HG03060 (cell line): ENCODE data around the gene SYVN1.
"Not testable (repeated sequence)": the region's sequence is repeated elsewhere in the genome, so short reads cannot be mapped to it uniquely, and the experiment has no call there.

Source experiments
- ATAC-seq: cut with Tn5 transposase; IDR thresholded peaks from one replicate; pipeline ENCODE4 v1.9.1; 2021; ENCODE audit warnings: low read depth, moderate number of reproducible peaks; ENCODE audit not compliant: unreplicated experiment

The SYVN1 gene

DNA sequence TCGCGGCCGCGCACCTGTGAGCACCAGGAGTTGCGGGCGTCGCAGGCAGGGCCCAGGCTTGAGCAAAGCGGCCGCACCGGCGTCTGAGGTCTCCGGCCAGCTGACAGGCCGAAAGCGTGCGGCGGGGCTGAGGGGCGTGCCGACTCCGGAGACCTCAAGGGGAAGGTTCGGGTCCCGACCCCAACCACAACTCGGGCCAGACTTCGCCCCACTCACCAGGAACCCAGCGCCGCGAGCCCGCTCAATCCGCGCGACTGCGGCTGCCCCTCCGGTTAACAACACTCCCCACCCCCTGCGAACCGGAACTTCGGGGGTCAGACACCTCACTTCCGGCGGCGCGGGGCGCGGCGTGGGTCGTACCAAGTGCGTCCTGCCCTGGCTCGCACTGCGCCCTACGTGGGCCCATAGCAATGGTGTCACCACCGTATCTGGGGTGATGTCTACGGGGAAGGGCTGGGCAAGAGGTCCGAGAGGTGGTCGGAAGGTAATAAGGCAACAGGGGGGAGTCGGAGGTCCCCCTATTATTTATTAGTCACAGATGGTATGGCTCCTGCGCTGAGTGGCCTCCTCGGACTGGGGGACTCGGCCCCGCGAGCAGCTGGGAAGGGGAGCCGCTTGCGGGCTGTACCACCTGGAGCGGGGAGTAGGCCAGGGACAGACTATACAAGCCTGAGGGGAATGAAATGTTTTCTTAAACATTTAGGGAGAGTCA lies at the start of gene SYVN1:
TSS of gene SYVN1 (minus strand) at position 280 of the 712 bp plus-strand sequence. CDS start 918 bp downstream, outside the sequence.
- peak; percentile 45 for ATAC-seq

DNA sequence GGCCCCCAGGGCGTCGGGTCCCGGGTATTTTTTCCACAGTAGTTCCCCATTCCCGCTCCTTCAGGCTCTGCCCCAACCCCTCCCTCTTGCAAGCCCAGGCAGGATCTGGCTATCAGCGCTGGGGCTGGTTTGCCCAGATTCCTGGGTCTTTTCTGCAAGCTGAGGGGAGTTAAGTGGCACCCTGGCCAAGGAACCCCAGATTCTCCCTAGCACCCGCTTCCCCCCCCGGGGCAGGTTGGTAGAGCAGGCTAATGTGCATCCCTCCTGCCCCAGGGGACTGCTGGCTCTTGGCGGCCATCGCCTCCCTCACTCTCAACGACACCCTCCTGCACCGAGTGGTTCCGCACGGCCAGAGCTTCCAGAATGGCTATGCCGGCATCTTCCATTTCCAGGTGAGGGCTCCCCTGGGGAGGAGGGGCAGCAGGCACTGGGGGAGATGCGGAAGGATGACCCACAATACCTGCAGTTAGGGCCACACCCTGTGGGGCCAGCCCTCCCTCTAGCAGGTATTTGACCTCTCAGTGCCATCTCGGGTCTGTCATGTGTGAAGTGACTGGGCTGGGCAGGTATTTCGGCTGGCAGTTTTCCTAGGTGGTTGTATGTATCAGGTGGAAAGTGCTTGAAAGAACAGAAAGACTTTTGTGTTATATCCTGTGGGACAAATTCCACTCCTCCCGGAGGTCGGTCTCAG lies 49.0 kb upstream of the SYVN1 start:
- no peak for ATAC-seq

DNA sequence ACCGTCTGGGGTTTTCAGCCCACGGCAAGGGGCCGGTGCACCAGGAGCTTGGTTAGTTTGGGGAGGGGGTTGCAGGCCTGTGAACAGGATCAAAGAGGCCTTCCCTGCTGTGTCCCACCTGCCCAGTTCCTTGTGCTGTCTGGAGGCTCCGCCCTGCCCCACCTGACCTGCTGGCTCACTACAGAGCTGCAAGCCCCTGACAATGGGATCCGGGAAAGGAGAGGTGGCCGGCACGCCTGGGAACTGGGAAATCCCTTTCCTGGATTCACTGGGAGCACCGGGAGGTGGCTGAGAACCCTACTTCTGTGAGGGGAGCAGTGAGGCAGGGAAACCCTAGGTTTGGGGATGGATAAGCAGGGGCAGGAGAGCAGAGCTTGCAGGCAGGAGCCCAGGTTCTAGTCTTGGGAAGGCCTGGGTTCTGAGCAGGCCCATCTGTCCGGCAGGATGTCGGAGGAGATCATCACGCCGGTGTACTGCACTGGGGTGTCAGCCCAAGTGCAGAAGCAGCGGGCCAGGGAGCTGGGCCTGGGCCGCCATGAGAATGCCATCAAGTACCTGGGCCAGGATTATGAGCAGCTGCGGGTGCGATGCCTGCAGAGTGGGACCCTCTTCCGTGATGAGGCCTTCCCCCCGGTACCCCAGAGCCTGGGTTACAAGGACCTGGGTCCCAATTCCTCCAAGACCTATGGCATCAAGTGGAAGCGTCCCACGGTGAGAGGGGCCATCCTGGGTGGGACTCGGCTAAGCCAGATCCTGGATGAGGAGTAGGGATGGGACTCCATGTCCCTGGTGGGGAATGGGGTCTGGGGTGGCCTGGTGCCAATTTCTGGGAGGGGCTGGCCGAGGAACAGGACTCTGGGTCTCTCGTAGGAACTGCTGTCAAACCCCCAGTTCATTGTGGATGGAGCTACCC lies 48.2 kb upstream of the SYVN1 start:
- no peak for ATAC-seq

DNA sequence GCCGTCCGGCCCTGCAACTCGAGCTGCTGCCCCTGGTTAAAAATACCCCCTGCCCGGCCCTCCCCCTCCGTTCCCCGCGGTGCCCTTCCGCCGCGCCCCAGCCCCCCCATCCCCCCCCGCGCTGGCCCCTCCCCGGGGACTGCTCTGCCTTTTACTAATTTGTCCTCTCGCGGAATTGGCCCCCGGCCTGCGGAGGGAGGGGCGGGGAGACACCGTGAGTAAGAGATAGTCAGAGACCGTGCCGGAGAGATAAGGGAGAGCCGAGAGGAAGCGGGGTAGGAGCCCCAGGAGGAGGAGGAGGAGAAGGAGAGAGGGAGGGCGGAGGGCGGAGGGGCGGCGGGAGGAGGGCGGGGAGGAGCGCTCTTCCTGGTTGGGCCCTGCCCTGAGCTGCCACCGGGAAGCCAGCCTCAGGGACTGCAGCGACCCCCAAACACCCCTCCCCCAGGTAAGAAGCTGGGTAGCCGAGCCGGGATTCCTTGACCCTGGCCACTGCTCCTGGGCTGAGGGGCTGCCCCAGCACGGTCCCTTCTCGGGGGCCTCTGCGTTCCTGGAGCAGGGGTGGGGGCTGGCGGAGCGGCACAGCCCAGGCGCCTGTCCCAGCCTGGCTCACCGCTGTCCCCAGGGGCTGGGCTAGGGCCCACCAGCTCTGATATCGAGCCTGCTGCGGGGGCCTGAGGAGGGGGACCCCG lies 47.4 kb upstream of the SYVN1 start, which contains the start of gene CAPN1:
TSS of gene CAPN1 (plus strand) at position 360 of the 689 bp plus-strand sequence. CDS start 774 bp downstream, outside the sequence.
- no peak for ATAC-seq

- no peak for ATAC-seq
Observed at GRCh38 chr11:65180877-65181568, 46.7 kb upstream of the SYVN1 start.

- ATAC-seq: not testable (repeated sequence)
Observed at GRCh38 chr11:65174571-65175010, 40.3 kb upstream of the SYVN1 start.

- no peak for ATAC-seq
Observed at GRCh38 chr11:65172600-65172999, 38.3 kb upstream of the SYVN1 start.

- no peak for ATAC-seq
Observed at GRCh38 chr11:65170058-65170534, 35.8 kb upstream of the SYVN1 start, which contains the start of gene SPDYC. TSS of gene SPDYC (plus strand) at chr11:65170233. CDS start at chr11:65171358, 1,125 bp downstream.

DNA sequence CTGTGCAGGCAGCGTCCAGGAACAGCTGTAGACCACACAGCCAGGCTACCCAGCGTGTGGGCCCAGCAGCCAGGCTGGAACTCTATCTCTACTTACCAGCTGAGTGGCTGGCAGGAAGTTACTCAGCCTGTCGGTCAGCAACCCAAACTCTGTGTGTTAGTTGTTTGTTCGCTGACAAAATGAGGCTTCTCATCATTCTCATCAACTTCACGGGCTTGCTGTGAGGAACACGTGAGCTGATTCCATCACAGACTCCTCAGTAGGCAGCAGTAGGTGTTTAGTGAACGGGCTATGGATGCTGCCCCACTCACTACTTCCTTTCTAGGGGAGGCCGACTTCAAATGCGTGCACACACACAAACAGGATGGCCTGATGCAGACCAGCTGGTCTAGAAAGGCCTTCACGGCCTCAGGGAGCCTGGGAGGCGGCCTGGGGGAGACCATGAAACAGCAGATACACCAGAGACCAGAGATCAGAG lies 34.9 kb upstream of the SYVN1 start:
- ATAC-seq: no peak

- no peak for ATAC-seq
Observed at GRCh38 chr11:65167656-65168055, 33.3 kb upstream of the SYVN1 start.

DNA sequence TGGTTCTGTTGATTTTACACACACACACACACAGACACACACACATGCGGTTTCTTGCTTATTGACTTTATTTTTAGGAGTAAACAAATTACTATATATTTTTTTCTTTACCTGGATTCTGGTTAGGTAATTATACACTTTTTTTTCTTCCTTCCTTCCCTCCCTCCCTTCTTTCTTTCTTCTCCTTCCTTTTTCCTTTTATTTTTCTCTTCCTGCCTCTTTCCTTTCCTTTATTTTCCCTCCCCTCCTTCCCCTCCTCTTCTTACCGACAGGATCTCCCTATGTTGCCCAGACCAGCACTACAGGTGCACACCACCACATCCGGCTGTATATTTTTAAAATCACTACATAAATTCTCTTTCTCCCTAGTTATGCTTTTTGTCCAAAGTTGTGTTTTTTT lies 32.6 kb upstream of the SYVN1 start:
- no peak for ATAC-seq

- ATAC-seq: no peak
Observed at GRCh38 chr11:65165410-65166317, 31.3 kb upstream of the SYVN1 start.

DNA sequence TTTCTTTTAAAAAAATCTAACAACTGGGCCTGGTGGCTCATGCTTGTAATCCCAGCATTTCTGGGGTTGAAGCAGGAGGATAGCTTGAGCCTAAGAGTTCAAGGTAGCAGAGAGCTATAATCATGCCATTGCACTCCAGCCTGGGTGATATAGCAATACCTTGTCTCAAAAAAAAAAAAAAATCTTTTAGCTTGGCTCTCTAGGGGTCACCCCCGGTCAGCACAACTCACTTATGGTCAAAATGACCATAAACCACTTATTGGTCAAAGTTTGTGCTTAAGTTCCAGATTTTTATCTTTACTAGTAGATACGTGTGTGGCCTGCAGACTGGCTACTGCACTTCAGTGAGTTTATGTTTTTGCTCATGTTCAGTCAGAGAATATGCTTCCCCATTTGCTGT lies 29.4 kb upstream of the SYVN1 start:
- no peak for ATAC-seq

DNA sequence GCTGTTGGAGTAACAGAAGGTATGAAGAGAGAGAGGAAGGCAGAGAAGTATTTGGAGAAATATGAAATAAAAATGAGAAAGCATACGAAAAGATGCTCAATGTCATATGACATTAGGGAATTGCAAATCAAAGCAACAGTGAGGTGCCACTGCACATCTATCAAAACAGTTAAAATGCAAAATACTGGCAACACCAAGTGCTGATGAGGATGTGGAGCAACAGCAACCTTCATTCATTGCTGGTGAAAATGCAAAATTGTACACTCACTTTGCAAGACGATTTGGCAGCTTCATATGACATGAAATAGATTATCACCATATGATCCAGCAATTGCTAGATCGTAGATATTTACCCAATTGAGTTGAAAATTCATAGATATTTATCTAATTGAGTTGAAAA lies 26.3 kb upstream of the SYVN1 start:
- ATAC-seq: no peak

GRCh38 chr11:65159012-65159411 lies 24.7 kb upstream of the SYVN1 start:
- peak; percentile 71 for ATAC-seq

DNA sequence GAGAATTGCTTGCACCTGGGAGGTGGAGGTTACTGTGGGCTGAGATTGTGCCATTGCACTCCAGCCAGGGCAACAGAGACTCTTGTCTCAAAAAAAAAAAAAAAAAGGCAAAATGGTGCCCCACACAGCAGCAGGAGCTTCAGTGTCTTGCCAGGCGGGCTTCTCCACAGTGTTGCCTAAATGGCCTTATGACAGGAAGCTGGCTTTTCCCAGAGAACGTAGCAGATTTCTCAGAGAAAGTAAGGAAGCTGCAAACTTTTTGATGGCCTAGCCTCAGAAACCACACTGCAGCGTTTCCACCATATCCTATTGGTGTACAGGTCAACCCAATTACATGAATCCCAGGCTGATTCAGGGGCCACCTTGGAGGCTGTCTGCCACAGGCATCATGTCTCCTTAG lies 23.0 kb upstream of the SYVN1 start:
- no peak for ATAC-seq

DNA sequence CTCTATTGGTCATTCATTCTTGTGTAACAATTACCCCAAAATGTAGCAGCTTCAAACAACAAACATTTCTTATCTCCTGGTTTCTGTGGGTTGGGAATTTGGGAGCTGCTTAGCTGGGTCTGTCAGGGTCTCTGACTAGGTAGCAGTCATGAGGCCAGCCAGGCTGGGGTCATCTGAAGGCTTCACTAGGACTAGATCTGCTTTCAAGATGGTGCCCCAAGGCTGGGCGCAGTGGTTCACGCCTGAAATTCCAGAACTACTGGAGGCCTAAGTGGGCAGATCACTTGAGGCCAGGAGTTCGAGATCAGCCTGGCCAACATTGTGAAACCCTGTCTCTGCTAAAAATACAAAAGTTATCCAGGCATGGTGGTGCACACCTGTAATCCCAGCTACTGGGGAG lies 22.6 kb upstream of the SYVN1 start:
- no peak for ATAC-seq

DNA sequence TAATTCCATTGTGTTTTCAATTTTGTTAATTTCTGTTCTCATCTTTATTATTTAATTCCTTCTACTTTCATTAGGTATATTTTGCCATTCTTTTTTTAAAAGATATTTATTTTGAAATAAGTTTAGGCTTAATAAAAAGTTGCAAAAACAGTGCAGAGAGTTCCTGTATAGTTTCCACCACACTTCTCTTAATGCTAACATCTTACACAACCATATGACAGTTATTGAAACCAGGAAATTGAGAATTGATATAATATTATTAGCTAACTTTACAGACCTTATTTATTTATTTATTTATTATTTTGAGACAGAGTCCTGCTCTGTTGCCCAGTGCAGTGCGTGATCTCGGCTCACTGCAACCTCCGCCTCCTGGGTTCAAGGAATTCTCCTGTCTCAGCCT lies 21.9 kb upstream of the SYVN1 start:
- no peak for ATAC-seq
